Measurements from ENCODE around the gene MBD2.
"Not testable (repeated sequence)": the region's sequence is repeated elsewhere in the genome, so short reads cannot be mapped to it uniquely, and the experiment has no call there.

MBD2 gene

DNA sequence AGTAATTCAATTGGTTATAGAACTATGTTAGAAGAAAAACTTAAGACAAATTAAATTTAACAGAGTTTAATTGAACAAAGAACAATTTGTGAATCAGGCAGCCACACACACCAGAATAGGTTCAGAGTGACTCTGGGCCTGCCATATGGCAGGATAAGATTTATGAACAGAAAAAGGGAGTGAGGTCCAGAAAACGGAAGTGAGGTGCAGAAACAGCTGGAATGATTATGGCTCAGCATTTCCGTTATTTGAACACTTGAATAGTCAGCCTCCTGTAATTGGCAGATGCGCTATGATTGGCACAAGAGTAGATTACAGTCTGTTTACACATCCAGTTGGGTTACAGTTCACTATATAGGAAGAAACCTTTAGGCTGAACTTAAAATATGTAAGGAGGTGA, 99.0 kb downstream of the MBD2 start:
- no peak overlapping the region for H3K4me2 ChIP-seq
- no peak overlapping the region for H3K4me3 ChIP-seq (IDR thresholded peaks at IDR 0.05; ENCODE audit: insufficient read depth, low read depth, low read length)
- H3K36me3 ChIP-seq (ENCODE audit: insufficient read depth), result no peaks in the 10 kb centered on the region
- TF ChIP-seq CTCF (conservative IDR thresholded peaks at IDR 0.05; ENCODE audit: low read depth, low read length), result no peak
- no peak overlapping the region for H2AFZ ChIP-seq (ENCODE audit: low read depth)
- H4K20me1 ChIP-seq (ENCODE audit: insufficient read depth), result no peaks in the 10 kb centered on the region
- H3K4me1 ChIP-seq (ENCODE audit: low read depth, poor library complexity, severe bottlenecking), result peaks cover 30% of the 10 kb centered on the region
- H3K27ac ChIP-seq, result no peak overlapping the region
- no peaks in the 10 kb centered on the region for H3K27me3 ChIP-seq (ENCODE audit: insufficient read depth, low read depth)
- H3K79me2 ChIP-seq (ENCODE audit: insufficient read depth, low read depth), result no peaks in the 10 kb centered on the region
- H3K9ac ChIP-seq, result no peak overlapping the region

GRCh38 chr18:54123720-54124440, 100.6 kb downstream of the MBD2 start:
- not testable (repeated sequence) for H3K4me2 ChIP-seq; H2AFZ ChIP-seq (ENCODE audit: low read depth); H3K27ac ChIP-seq; H3K36me3 ChIP-seq (ENCODE audit: insufficient read depth); H4K20me1 ChIP-seq (ENCODE audit: insufficient read depth); H3K4me3 ChIP-seq (IDR thresholded peaks at IDR 0.05; ENCODE audit: insufficient read depth, low read depth, low read length); H3K27me3 ChIP-seq (ENCODE audit: insufficient read depth, low read depth); H3K79me2 ChIP-seq (ENCODE audit: insufficient read depth, low read depth); H3K9ac ChIP-seq
- H3K4me1 ChIP-seq (ENCODE audit: low read depth, poor library complexity, severe bottlenecking), result peaks cover 26% of the 10 kb centered on the region

- Histone ChIP-seq H2AFZ (ENCODE audit: low read depth) (peak overlapping the region; percentile 20; the same call in 1 of the 2 replicates), H3K27me3 (ENCODE audit: insufficient read depth, low read depth) (no peaks in the 10 kb centered on the region), H3K36me3 (ENCODE audit: insufficient read depth) (no peaks in the 10 kb centered on the region), H3K4me1 (ENCODE audit: low read depth, poor library complexity, severe bottlenecking) (peaks cover 12% of the 10 kb centered on the region), H3K79me2 (ENCODE audit: insufficient read depth, low read depth) (no peaks in the 10 kb centered on the region), H3K9ac (no peak overlapping the region), H3K4me2 (no peak overlapping the region), H3K4me3 (IDR thresholded peaks at IDR 0.05; ENCODE audit: insufficient read depth, low read depth, low read length) (no peak overlapping the region), H3K27ac (no peak overlapping the region), H4K20me1 (ENCODE audit: insufficient read depth) (no peaks in the 10 kb centered on the region)
- peak; percentile 98 for TF ChIP-seq CTCF (conservative IDR thresholded peaks at IDR 0.05; ENCODE audit: low read depth, low read length)
These were observed 104.9 kb downstream of the MBD2 start for GRCh38 chr18:54119524-54120019.

GRCh38 chr18:54117853-54118773, 106.4 kb downstream of the MBD2 start:
- no peak; the same call in 1 of the 2 replicates for TF ChIP-seq CTCF (conservative IDR thresholded peaks at IDR 0.05; ENCODE audit: low read depth, low read length)

More at GRCh38 chr18:54117853-54118773, 106.4 kb downstream of the MBD2 start:
- H3K27ac ChIP-seq, result no peak overlapping the region
- no peak overlapping the region for H3K9ac ChIP-seq
- H4K20me1 ChIP-seq (ENCODE audit: insufficient read depth), result no peaks in the 10 kb centered on the region
- no peaks in the 10 kb centered on the region for H3K79me2 ChIP-seq (ENCODE audit: insufficient read depth, low read depth)
- peaks cover 12% of the 10 kb centered on the region for H3K4me1 ChIP-seq (ENCODE audit: low read depth, poor library complexity, severe bottlenecking)
- no peaks in the 10 kb centered on the region for H3K36me3 ChIP-seq (ENCODE audit: insufficient read depth)
- H2AFZ ChIP-seq (ENCODE audit: low read depth), result no peak overlapping the region
- no peak overlapping the region for H3K4me3 ChIP-seq (IDR thresholded peaks at IDR 0.05; ENCODE audit: insufficient read depth, low read depth, low read length)
- H3K27me3 ChIP-seq (ENCODE audit: insufficient read depth, low read depth), result no peaks in the 10 kb centered on the region
- no peak overlapping the region for H3K4me2 ChIP-seq
